H1 (cell line): ENCODE data around the gene FAM120B. TPM values are rescaled to one million over a fixed set of nuclear protein-coding genes. Genes with fewer than 3 reads are reported as not detected.

ENCODE experiments used
- CTCF ChIA-PET: fragments of 300-600 bp; sonication (Branson Sonifier 250); formaldehyde crosslinking; loops from one replicate; lab custom pipeline; 2021; ENCODE audit not compliant: partially characterized antibody; lab: Charles Lee
- POLR2A ChIA-PET: fragments of 300-600 bp; sonication (Branson Sonifier 250); formaldehyde crosslinking; loops from one replicate; lab custom pipeline; 2021; ENCODE audit warnings: inconsistent platforms; ENCODE audit not compliant: partially characterized antibody; lab: Charles Lee
- DNase-seq, 2 experiments: peaks; one replicate each; pipeline versions ENCODE4 v3.0.0 to v3.0.0-alpha.2; 2010 to 2022; ENCODE audit warnings: low spot score in 2 of 2, low read depth in 1 of 2, mixed read lengths in 1 of 2
- FAIRE-seq: peaks from 2 replicates; lab custom pipeline; 2011; peaks lifted over from hg19 to GRCh38; lab: Jason Lieb, UNC
- H2AFZ ChIP-seq: 2 replicates; pipeline ENCODE4 v1.8.1; 2012; ENCODE audit warnings: low read length, inconsistent platforms
- H2AK5ac ChIP-seq: 2 replicates; pipeline ENCODE4 v1.6.1; 2013; ENCODE audit warnings: low read depth, low read length
- H2BK120ac ChIP-seq: replicated peaks from 2 replicates; pipeline ENCODE3; 2013; ENCODE audit warnings: low read depth, low read length, inconsistent platforms
- H2BK12ac ChIP-seq: 2 replicates; pipeline ENCODE4 v1.6.1; 2013; ENCODE audit warnings: low read depth, low read length
- H2BK15ac ChIP-seq: 2 replicates; pipeline ENCODE4 v1.6.1; 2013; ENCODE audit warnings: low read length
- H2BK20ac ChIP-seq: 2 replicates; pipeline ENCODE4 v1.6.1; 2013; ENCODE audit warnings: low read length
- H2BK5ac ChIP-seq: 2 replicates; pipeline ENCODE4 v1.6.1; 2013; ENCODE audit warnings: low read depth, low read length
- H3K14ac ChIP-seq: 2 replicates; pipeline ENCODE4 v1.6.1; 2013; ENCODE audit warnings: inconsistent platforms; ENCODE audit not compliant: insufficient read length
- H3K18ac ChIP-seq: 2 replicates; pipeline ENCODE4 v1.6.1; 2013; ENCODE audit warnings: low read length; ENCODE audit errors: extremely low read depth
- H3K23ac ChIP-seq: 2 replicates; pipeline ENCODE4 v1.6.1; 2013; ENCODE audit warnings: inconsistent platforms; ENCODE audit not compliant: insufficient read length
- H3K23me2 ChIP-seq: 2 replicates; pipeline ENCODE4 v1.6.1; 2013; ENCODE audit warnings: low read depth, low read length
- H3K27ac ChIP-seq: 2 replicates; pipeline ENCODE4 v1.6.1; 2011; ENCODE audit warnings: low read depth, low read length, inconsistent platforms
- H3K27me3 ChIP-seq, 4 experiments: replicated peaks in 1 of 4; 1 replicate in 1 of 4; 2 replicates in 3 of 4; pipeline versions ENCODE4 v1.6.1 to v1.8.1; 2011 to 2013; ENCODE audit warnings: low read length in 3 of 4, mild to moderate bottlenecking in 3 of 4, inconsistent platforms in 2 of 4, mixed read lengths in 2 of 4, moderate library complexity in 1 of 4; ENCODE audit not compliant: control insufficient read depth in 3 of 4, insufficient read depth in 3 of 4; ENCODE audit errors: extremely low read depth in 1 of 4
- H3K36me3 ChIP-seq, 4 experiments: 2 replicates each; pipeline versions ENCODE4 v1.6.1 to v1.8.1; 2011 to 2013; ENCODE audit warnings: mild to moderate bottlenecking in 4 of 4, low read length in 3 of 4, moderate library complexity in 2 of 4, control low read depth in 1 of 4, inconsistent platforms in 1 of 4; ENCODE audit not compliant: insufficient read depth in 4 of 4, control insufficient read depth in 2 of 4
- H3K4ac ChIP-seq: replicated peaks from 2 replicates; pipeline ENCODE3; 2013; ENCODE audit warnings: low read length, low read depth, mixed read lengths, inconsistent platforms; ENCODE audit not compliant: insufficient read length
- H3K4me1 ChIP-seq, 4 experiments: replicated peaks in 1 of 4; 1 replicate in 1 of 4; 2 replicates in 3 of 4; pipeline versions ENCODE4 v1.6.1 to v1.8.1; 2011 to 2013; ENCODE audit warnings: low read length in 3 of 4, inconsistent platforms in 2 of 4, mixed read lengths in 1 of 4; ENCODE audit not compliant: insufficient read depth in 4 of 4, control insufficient read depth in 3 of 4
- H3K4me2 ChIP-seq, 2 experiments: 2 replicates each; pipeline versions ENCODE4 v1.6.1 to v1.8.1; 2011 to 2013; ENCODE audit warnings: low read depth in 2 of 2, low read length in 2 of 2, control low read depth in 1 of 2, inconsistent platforms in 1 of 2, mild to moderate bottlenecking in 1 of 2; ENCODE audit not compliant: insufficient read depth in 1 of 2
- H3K4me3 ChIP-seq, 4 experiments: fragments of 200-600, 300-600 bp in 1 of 4; sonication (generic), shearing (Covaris generic), sonication (Bioruptor Twin) in 1 of 4; 2 replicates each; pipeline versions ENCODE4 v1.5.1 to v1.8.1; 2011 to 2016; ENCODE audit warnings: low read length in 4 of 4, low read depth in 3 of 4, control low read depth in 2 of 4, inconsistent platforms in 2 of 4, mild to moderate bottlenecking in 2 of 4, mixed read lengths in 1 of 4, moderate library complexity in 1 of 4; ENCODE audit not compliant: insufficient read depth in 2 of 4; ENCODE audit errors: extremely low read depth in 1 of 4
- H3K56ac ChIP-seq: replicated peaks from 2 replicates; pipeline ENCODE3; 2013; ENCODE audit warnings: low read depth, mild to moderate bottlenecking, mixed read lengths, low read length, inconsistent platforms; ENCODE audit not compliant: insufficient read length
- H3K79me1 ChIP-seq: 2 replicates; pipeline ENCODE4 v1.6.1; 2013; ENCODE audit warnings: low read depth, low read length, control low read depth
- H3K79me2 ChIP-seq, 2 experiments: 2 replicates each; pipeline versions ENCODE4 v1.6.1 to v1.8.1; 2012 to 2013; ENCODE audit warnings: low read length in 2 of 2, mild to moderate bottlenecking in 2 of 2, inconsistent platforms in 1 of 2; ENCODE audit not compliant: insufficient read depth in 2 of 2, control insufficient read depth in 1 of 2
- H3K9ac ChIP-seq, 4 experiments: replicated peaks in 1 of 4; 1 replicate in 1 of 4; 2 replicates in 3 of 4; pipeline versions ENCODE4 v1.6.1 to v1.8.1; 2011 to 2013; ENCODE audit warnings: low read depth in 3 of 4, low read length in 3 of 4, control low read depth in 2 of 4, mild to moderate bottlenecking in 2 of 4, moderate library complexity in 2 of 4, inconsistent platforms in 1 of 4; ENCODE audit errors: extremely low read depth in 1 of 4
- H3K9me3 ChIP-seq, 2 experiments: 2 replicates each; pipeline versions ENCODE4 v1.6.1 to v1.8.1; 2012 to 2013; ENCODE audit warnings: mild to moderate bottlenecking in 2 of 2, moderate library complexity in 2 of 2, control low read depth in 1 of 2, inconsistent platforms in 1 of 2, low read depth in 1 of 2, low read length in 1 of 2, mixed read lengths in 1 of 2; ENCODE audit not compliant: insufficient read depth in 2 of 2
- H4K20me1 ChIP-seq, 2 experiments: replicated peaks in 1 of 2; 2 replicates each; pipeline versions ENCODE3 to v1.8.1; 2011 to 2013; ENCODE audit warnings: inconsistent platforms in 2 of 2, low read length in 2 of 2, mild to moderate bottlenecking in 1 of 2; ENCODE audit not compliant: insufficient read depth in 2 of 2, control insufficient read depth in 1 of 2
- H4K5ac ChIP-seq: 2 replicates; pipeline ENCODE4 v1.6.1; 2013; ENCODE audit warnings: low read length, low read depth, mixed read lengths, inconsistent platforms; ENCODE audit not compliant: insufficient read length
- H4K8ac ChIP-seq: 2 replicates; pipeline ENCODE4 v1.8.0; 2013; ENCODE audit warnings: mild to moderate bottlenecking, moderate library complexity, low read length, inconsistent platforms; ENCODE audit not compliant: insufficient read depth; ENCODE audit errors: extremely low read depth
- H4K91ac ChIP-seq: replicated peaks from 2 replicates; pipeline ENCODE3; 2013; ENCODE audit warnings: low read length, mixed read lengths, inconsistent platforms; ENCODE audit not compliant: insufficient read length
- ATF3 ChIP-seq: IDR thresholded peaks from 2 replicates; pipeline ENCODE4 v1.6.1; 2011; ENCODE audit warnings: low read depth, mild to moderate bottlenecking, low read length; ENCODE audit not compliant: insufficient read depth
- BACH1 ChIP-seq: IDR thresholded peaks from 2 replicates; pipeline ENCODE4 v1.6.1; 2012; ENCODE audit warnings: low read length, improper control_type of control experiment
- CREB1 ChIP-seq: IDR thresholded peaks from 2 replicates; pipeline ENCODE4 v1.6.1; 2012; ENCODE audit warnings: inconsistent platforms
- GABPA ChIP-seq: IDR thresholded peaks from 2 replicates; pipeline ENCODE4 v1.6.1; 2011; ENCODE audit warnings: mild to moderate bottlenecking, low read length, moderate library complexity, borderline replicate concordance; ENCODE audit not compliant: insufficient read depth
- HDAC6 ChIP-seq: IDR thresholded peaks from one replicate; pipeline ENCODE4 v1.7.1; 2012; ENCODE audit warnings: low read depth, mild to moderate bottlenecking, inconsistent platforms, low read length, moderate library complexity
- JUND ChIP-seq: IDR thresholded peaks from 2 replicates; pipeline ENCODE4 v1.6.1; 2011; ENCODE audit warnings: mild to moderate bottlenecking, improper control_type of control experiment, low read length
- KDM1A ChIP-seq: fragments of 200-600, 300-600 bp; sonication (generic); IDR thresholded peaks from 2 replicates; pipeline ENCODE4 v1.7.1; 2016; ENCODE audit warnings: mild to moderate bottlenecking, low read length, borderline replicate concordance
- KDM4A ChIP-seq: IDR thresholded peaks from one replicate; pipeline ENCODE4 v1.7.1; 2012; ENCODE audit warnings: low read depth, mild to moderate bottlenecking, moderate library complexity, low read length, inconsistent platforms; ENCODE audit not compliant: severe bottlenecking
- SAP30 ChIP-seq: fragments of 300-600 bp; sonication (generic); IDR thresholded peaks from 2 replicates; pipeline ENCODE4 v1.7.1; 2012; ENCODE audit warnings: low read length, moderate library complexity, mild to moderate bottlenecking, inconsistent platforms; ENCODE audit not compliant: insufficient read depth, insufficient replicate concordance
- SP1 ChIP-seq: IDR thresholded peaks from 2 replicates; pipeline ENCODE4 v1.6.1; 2011; ENCODE audit warnings: low read depth, low read length
- TAF1 ChIP-seq: IDR thresholded peaks from 2 replicates; pipeline ENCODE4 v1.6.1; 2011; ENCODE audit warnings: mild to moderate bottlenecking, low read depth, low read length
- ZNF274 ChIP-seq: IDR thresholded peaks from 2 replicates; pipeline ENCODE4 v1.7.0; 2012; ENCODE audit warnings: low read length, borderline replicate concordance; ENCODE audit errors: extremely low read depth
- WGBS, 2 experiments: shearing (Covaris generic) in 1 of 2; methylation state at CpG; one replicate each; pipeline versions ENCODE4 v1.1.6 to v1.1.7; 2013 to 2015; ENCODE audit warnings: low lambda C conversion rate in 2 of 2, mixed read lengths in 2 of 2, inconsistent platforms in 1 of 2, low coverage in 1 of 2, missing lambda C conversion rate in 1 of 2; ENCODE audit not compliant: insufficient replicate concordance in 2 of 2, insufficient coverage in 1 of 2, insufficient read length in 1 of 2; ENCODE audit errors: extremely low coverage in 1 of 2, missing lambda C conversion rate in 1 of 2; 5-methylcytosine and 5-hydroxymethylcytosine counted together
- polyA plus RNA-seq, 7 experiments: library from polyadenylated mRNA; depleted of rRNA in 3 of 7; stranded (reverse) in 5 of 7; unstranded in 2 of 7; fragments of >200 nt in 5 of 7; fragments of 200-250 nt in 2 of 7; gene quantifications; 1 replicate in 5 of 7; 2 replicates in 1 of 7; 4 replicates in 1 of 7; pipeline versions ENCODE4 v1.2.1 to v1.2.3, GENCODE V29; 2011 to 2013; ENCODE audit warnings: missing spikeins in 2 of 7, mixed read lengths in 2 of 7
- total RNA-seq: library from RNA; stranded (reverse); fragmentation: NEBNext Ultra II Directional; extraction: Animal tissue kit (Norgen Biotek cat#: 25700); gene quantifications from 2 replicates; pipeline ENCODE4 v1.2.1, GENCODE V29; 2021

The FAM120B gene
- total and polyA plus RNA-seq, 2 of the 8 experiments (the other 6 are each of a cell fraction or from before 2014, with no cell fraction given): 5.1 to 12.5 TPM

- Histone ChIP-seq H2BK5ac (peak overlapping the region; percentile 47; the same call in 1 of the 2 replicates), H3K14ac (no peak overlapping the region), H2BK120ac (no peak overlapping the region), H4K91ac (peak overlapping the region; percentile 76), H2BK15ac (0 out of 2 replicates have a peak overlapping the region, but pooled peaks have one; percentile 37), H3K4me2 (peak overlapping the region; percentile 90 to 93), H3K36me3 (peaks cover 0 to 9% (median 3%) of the 10 kb centered on the region in 4 experiments; a peak in 2 of 8 replicates), H3K27ac (no peak overlapping the region), H3K79me1 (no peaks in the 10 kb centered on the region; the same call in 1 of the 2 replicates), H3K4ac (peak overlapping the region; percentile 83), H3K4me3 (peak overlapping the region; percentile 55 to 72 (median 64)), H2BK20ac (no peak overlapping the region), H3K23ac (no peak overlapping the region), H3K27me3 (peaks cover 0 to 28% (median 18%) of the 10 kb centered on the region in 4 experiments; a peak in 6 of 7 replicates), H3K4me1 (peaks cover 0 to 9% (median 0%) of the 10 kb centered on the region in 4 experiments; a peak in 3 of 7 replicates), H3K9me3 (peaks cover 16 to 20% of the 10 kb centered on the region in 2 experiments), H3K9ac (peak overlapping the region in 2 of 4 experiments; percentile 48 to 66; a peak in 2 of 7 replicates), H2AFZ (peak overlapping the region; percentile 12; the same call in 1 of the 2 replicates), H3K23me2 (peaks cover 16% of the 10 kb centered on the region; the same call in 1 of the 2 replicates), H3K79me2 (peaks cover 0 to 27% of the 10 kb centered on the region in 2 experiments; a peak in 2 of 4 replicates), H2AK5ac (no peak overlapping the region), H3K18ac (peak overlapping the region; percentile 36; the same call in 1 of the 2 replicates), H2BK12ac (peak overlapping the region; percentile 68; the same call in 1 of the 2 replicates), H4K20me1 (peaks cover 0 to 2% of the 10 kb centered on the region in 2 experiments), H4K5ac (no peak overlapping the region), H3K56ac (no peak overlapping the region), H4K8ac (peak overlapping the region; percentile 93)
- no peak for FAIRE-seq
- 37% methylated on average over 15 of the region's 15 CpGs; no CpG with 5 or more reads in 1 of the 2 experiments for WGBS, 2 experiments
- no peak for DNase-seq
- CTCF ChIA-PET: interaction anchor here (1.0 kb wide), 1 partner anchor 28 kb away, joined by 3 read pairs; no protein-coding TSS in a partner anchor
- POLR2A ChIA-PET: interaction anchor here (1.1 to 2.2 kb wide), 3 partner anchors 9 to 15 kb away, joined by 3 to 8 read pairs (median 6); no protein-coding TSS in a partner anchor
- TF ChIP-seq SAP30: no peak
- no peak for TF ChIP-seq ZNF274
- no peak; the same call in 1 of the 2 replicates for TF ChIP-seq CREB1
- no peak for TF ChIP-seq SP1
- TF ChIP-seq BACH1: no peak
- TF ChIP-seq JUND: no peak
- TF ChIP-seq GABPA: no peak
- TF ChIP-seq KDM1A: no peak
- TF ChIP-seq KDM4A: no peak
- no peak for TF ChIP-seq HDAC6
- no peak for TF ChIP-seq TAF1
- no peak for TF ChIP-seq ATF3
These were observed 555 bp downstream of the FAM120B start for GRCh38 chr6:170307080-170307545.
